CD4-positive, alpha-beta T cell (primary cell): Measurements from ENCODE around the gene GAS6. TPM values are rescaled to one million over a fixed set of nuclear protein-coding genes. Genes with fewer than 3 reads are reported as not detected.
"Not testable (repeated sequence)": the region's sequence is repeated elsewhere in the genome, so short reads cannot be mapped to it uniquely, and the experiment has no call there.

Source experiments
- ATAC-seq: fragments of 200-7000 bp; cut with Tn5 transposase; one replicate; pipeline ENCODE4 v1.10.0; 2022; ENCODE audit warnings: mild to moderate bottlenecking; ENCODE audit not compliant: poor library complexity
- CTCF ChIA-PET: fragments of 350-600 bp; sonication (Branson Sonifier 250); formaldehyde crosslinking; loops from one replicate; lab custom pipeline; 2021; ENCODE audit warnings: antibody characterized with exemption, inconsistent platforms; lab: Charles Lee
- POLR2A ChIA-PET: fragments of 350-600 bp; sonication (Branson Sonifier 250); formaldehyde crosslinking; loops from one replicate; lab custom pipeline; 2021; ENCODE audit warnings: antibody characterized with exemption, inconsistent platforms; lab: Charles Lee
- DNase-seq, 14 experiments: peaks; one replicate each; pipeline ENCODE4 v3.0.0-alpha.2; 2013 to 2020; ENCODE audit warnings: mixed read lengths in 2 of 14
- H3K27ac ChIP-seq, 2 donors: one replicate each; pipeline versions ENCODE4 v1.5.1 to v1.7.0; 2013; ENCODE audit warnings: low read length in 2 of 2, low read depth in 1 of 2, mild to moderate bottlenecking in 1 of 2
- H3K27me3 ChIP-seq, 2 experiments: 1 replicate in 1 of 2; 2 replicates in 1 of 2; pipeline versions ENCODE4 v1.6.1 to v1.7.0; 2013; ENCODE audit warnings: low read length in 2 of 2, control low read depth in 1 of 2, mild to moderate bottlenecking in 1 of 2, moderate library complexity in 1 of 2; ENCODE audit not compliant: insufficient read depth in 2 of 2, control insufficient read depth in 1 of 2
- H3K36me3 ChIP-seq: one replicate; pipeline ENCODE4 v1.6.1; 2013; ENCODE audit warnings: low read length, control low read depth; ENCODE audit not compliant: insufficient read depth
- H3K4me1 ChIP-seq: one replicate; pipeline ENCODE4 v1.6.1; 2013; ENCODE audit warnings: low read length, control low read depth; ENCODE audit not compliant: insufficient read depth
- H3K4me3 ChIP-seq: one replicate; pipeline ENCODE4 v1.5.1; 2013; ENCODE audit warnings: mild to moderate bottlenecking, low read length, moderate library complexity
- H3K9me3 ChIP-seq, 2 experiments: 1 replicate in 1 of 2; 2 replicates in 1 of 2; pipeline versions ENCODE4 v1.6.1 to v1.7.0; 2013; ENCODE audit warnings: low read length in 2 of 2, mild to moderate bottlenecking in 2 of 2, control low read depth in 1 of 2, moderate library complexity in 1 of 2; ENCODE audit not compliant: control insufficient read depth in 1 of 2, insufficient read depth in 1 of 2
- H3K27ac Mint-ChIP-seq: one replicate; pipeline ENCODE4 v1.8.0; 2020; ENCODE audit warnings: mixed read lengths
- H3K27me3 Mint-ChIP-seq: one replicate; pipeline ENCODE4 v1.8.0; 2021; ENCODE audit warnings: mixed read lengths
- H3K36me3 Mint-ChIP-seq: one replicate; pipeline ENCODE4 v1.8.0; 2021; ENCODE audit warnings: low read depth, mixed read lengths
- H3K4me1 Mint-ChIP-seq: one replicate; pipeline ENCODE4 v1.8.0; 2021; ENCODE audit warnings: low read depth, mixed read lengths
- H3K4me3 Mint-ChIP-seq: one replicate; pipeline ENCODE4 v1.8.0; 2020; ENCODE audit warnings: mild to moderate bottlenecking, mixed read lengths
- H3K9me3 Mint-ChIP-seq: one replicate; pipeline ENCODE4 v1.8.0; 2020; ENCODE audit warnings: mixed read lengths
- CTCF ChIP-seq: fragments of 200-600 bp; IDR thresholded peaks from one replicate; pipeline ENCODE4 v1.8.0; 2022; ENCODE audit warnings: antibody characterized with exemption, mild to moderate bottlenecking
- intact Hi-C, 2 experiments: fragments of 100-400 bp; cut with DNase I in 1 of 2; cut with micrococcal nuclease in 1 of 2; formaldehyde crosslinking; loops; one replicate each; pipeline versions ENCODE4 v1.15.1 to v1.9.0; 2023 to 2025; cut with DNase I, micrococcal nuclease
- total RNA-seq, 174 experiments: library from RNA in 2 of 174; stranded (reverse) in 2 of 174; gene quantifications; one replicate each; pipeline ENCODE4 v1.2.3 and lab custom pipeline; 2021 to 2026

GAS6 gene
- total RNA-seq, 2 experiments from 2014 or later = 0.52 to 1.0 TPM

GRCh38 chr13:113796211-113796963 lies 67.5 kb downstream of the GAS6 start:
- no peak for ATAC-seq
- Histone ChIP-seq H3K4me3 (no peak overlapping the region), H3K27me3 (no peaks in the 10 kb centered on the region), H3K27ac (no peak overlapping the region), H3K4me1 (no peaks in the 10 kb centered on the region), H3K36me3 (no peaks in the 10 kb centered on the region), H3K9me3 (peaks cover 0 to 12% of the 10 kb centered on the region in 2 experiments)
- no peaks in the 10 kb centered on the region for H3K4me1 Mint-ChIP-seq
- no peaks in the 10 kb centered on the region for H3K9me3 Mint-ChIP-seq
- ChIA-PET CTCF (no interaction called here), POLR2A (no interaction called here)
- H3K36me3 Mint-ChIP-seq = no peaks in the 10 kb centered on the region
- no peak overlapping the region for H3K27ac Mint-ChIP-seq
- H3K4me3 Mint-ChIP-seq = no peak overlapping the region
- H3K27me3 Mint-ChIP-seq = no peaks in the 10 kb centered on the region
- no peak for TF ChIP-seq CTCF
- peak in 1 of 14 experiments; percentile 26 for DNase-seq
- intact Hi-C loops = no loop called here

- CTCF ChIA-PET, H3K4me3 ChIP-seq, H3K4me1 Mint-ChIP-seq, DNase-seq, H3K27ac Mint-ChIP-seq, H3K36me3 Mint-ChIP-seq, POLR2A ChIA-PET, H3K4me3 Mint-ChIP-seq, H3K4me1 ChIP-seq, H3K36me3 ChIP-seq, H3K27ac ChIP-seq, H3K27me3 ChIP-seq, intact Hi-C loops, H3K27me3 Mint-ChIP-seq, ATAC-seq, H3K9me3 Mint-ChIP-seq: not testable (repeated sequence)
- H3K9me3 ChIP-seq = peaks cover 0 to 12% of the 10 kb centered on the region in 2 experiments
Observed at GRCh38 chr13:113795362-113795761, 68.5 kb downstream of the GAS6 start.

GRCh38 chr13:113794764-113795173 lies 69.1 kb downstream of the GAS6 start:
- Histone ChIP-seq H3K27me3 (no peaks in the 10 kb centered on the region), H3K27ac (no peak overlapping the region), H3K36me3 (no peaks in the 10 kb centered on the region), H3K4me1 (no peaks in the 10 kb centered on the region), H3K9me3 (peaks cover 0 to 12% of the 10 kb centered on the region in 2 experiments), H3K4me3 (no peak overlapping the region)
- Mint-ChIP-seq H3K9me3 (no peaks in the 10 kb centered on the region), H3K27ac (no peak overlapping the region), H3K4me1 (no peaks in the 10 kb centered on the region), H3K36me3 (no peaks in the 10 kb centered on the region), H3K4me3 (no peak overlapping the region), H3K27me3 (no peaks in the 10 kb centered on the region)
- ATAC-seq = no peak
- POLR2A ChIA-PET = no interaction called here
- CTCF ChIA-PET = no interaction called here
- intact Hi-C loops = no loop called here
- peak in 1 of 14 experiments; percentile 16 for DNase-seq
- no peak for TF ChIP-seq CTCF

- intact Hi-C loops = no loop called here
- Histone ChIP-seq H3K9me3 (peaks cover 0 to 12% of the 10 kb centered on the region in 2 experiments), H3K36me3 (no peaks in the 10 kb centered on the region), H3K4me1 (no peaks in the 10 kb centered on the region), H3K4me3 (no peak overlapping the region), H3K27ac (no peak overlapping the region), H3K27me3 (no peaks in the 10 kb centered on the region)
- ChIA-PET POLR2A (no interaction called here), CTCF (no interaction called here)
- no peaks in the 10 kb centered on the region for H3K36me3 Mint-ChIP-seq
- H3K4me3 Mint-ChIP-seq = no peak overlapping the region
- no peak overlapping the region for H3K27ac Mint-ChIP-seq
- peaks cover 5% of the 10 kb centered on the region for H3K27me3 Mint-ChIP-seq
- ATAC-seq (no peak), DNase-seq (no peak)
- no peaks in the 10 kb centered on the region for H3K9me3 Mint-ChIP-seq
- no peak for TF ChIP-seq CTCF
- H3K4me1 Mint-ChIP-seq = no peaks in the 10 kb centered on the region
Observed at GRCh38 chr13:113794086-113794485, 69.8 kb downstream of the GAS6 start.
